Kasumi-1 (cell line): Measurements from ENCODE around the gene HOXB1.

Experiments
- DNase-seq, 2 experiments: peaks; one replicate each; lab custom pipeline; 2025; lab: John Stamatoyannopoulos, UW

The HOXB1 gene

GRCh38 chr17:48567646-48568354 is 37.0 kb upstream of the HOXB1 start:
- no peak for DNase-seq

- no peak for DNase-seq
Measured at GRCh38 chr17:48567209-48567608, 36.4 kb upstream of the HOXB1 start.

- DNase-seq: no peak
Measured at GRCh38 chr17:48566717-48567116, 35.9 kb upstream of the HOXB1 start.

GRCh38 chr17:48565925-48566710 is 35.3 kb upstream of the HOXB1 start:
- no peak for DNase-seq

- DNase-seq: no peak
Measured at GRCh38 chr17:48565022-48565554, 34.3 kb upstream of the HOXB1 start.

GRCh38 chr17:48564188-48565021 is 33.6 kb upstream of the HOXB1 start:
- no peak for DNase-seq

GRCh38 chr17:48563867-48564187 is 33.0 kb upstream of the HOXB1 start:
- no peak for DNase-seq

- DNase-seq: no peak
Measured at GRCh38 chr17:48563385-48563838, 32.6 kb upstream of the HOXB1 start.

- no peak for DNase-seq
Measured at GRCh38 chr17:48562934-48563333, 32.1 kb upstream of the HOXB1 start.

GRCh38 chr17:48561884-48562810 is 31.3 kb upstream of the HOXB1 start:
- DNase-seq: no peak

- DNase-seq: no peak
Measured at GRCh38 chr17:48559840-48560817, 29.3 kb upstream of the HOXB1 start.

GRCh38 chr17:48559122-48559839 is 28.5 kb upstream of the HOXB1 start:
- DNase-seq: no peak

- DNase-seq: no peak
Measured at GRCh38 chr17:48558831-48559121, 28.0 kb upstream of the HOXB1 start.

- DNase-seq: no peak
Measured at GRCh38 chr17:48558057-48558830, 27.4 kb upstream of the HOXB1 start.

- DNase-seq: no peak
Measured at GRCh38 chr17:48556576-48557401, 26.0 kb upstream of the HOXB1 start.

GRCh38 chr17:48556229-48556575 is 25.4 kb upstream of the HOXB1 start:
- no peak for DNase-seq

- no peak for DNase-seq
Measured at GRCh38 chr17:48555258-48556228, 24.7 kb upstream of the HOXB1 start.
